ENCODE data around the gene TXNL4A.
A peak's percentile ranks its signal among the peaks of the same experiment; 100 is the strongest.

The TXNL4A gene

GRCh38 chr18:79973517-79973916 is 14.8 kb downstream of the TXNL4A start:
- H3K9me3 ChIP-seq (replicated peaks; ENCODE audit: low read length): no peaks in the 10 kb centered on the region
- H3K4me1 ChIP-seq (ENCODE audit: control insufficient read depth, insufficient read depth, low read length): no peaks in the 10 kb centered on the region
- no peak overlapping the region for H3K4me2 ChIP-seq (ENCODE audit: low read length)
- no peaks in the 10 kb centered on the region for H3K27me3 ChIP-seq (ENCODE audit: control insufficient read depth, insufficient read depth, low read length)
- H3K4me3 ChIP-seq (ENCODE audit: low read length): no peak overlapping the region
- H3K36me3 ChIP-seq (ENCODE audit: insufficient read depth, low read length): peaks cover 67% of the 10 kb centered on the region
- no peak overlapping the region for H3K9ac ChIP-seq (ENCODE audit: low read depth, low read length)

- H3K9me3 ChIP-seq (replicated peaks; ENCODE audit: low read length): no peaks in the 10 kb centered on the region
- no peak overlapping the region for H3K4me2 ChIP-seq (ENCODE audit: low read length)
- H3K36me3 ChIP-seq (ENCODE audit: insufficient read depth, low read length): peaks cover 67% of the 10 kb centered on the region
- no peak overlapping the region for H3K9ac ChIP-seq (ENCODE audit: low read depth, low read length)
- no peak overlapping the region for H3K4me3 ChIP-seq (ENCODE audit: low read length)
- H3K4me1 ChIP-seq (ENCODE audit: control insufficient read depth, insufficient read depth, low read length): no peaks in the 10 kb centered on the region
- H3K27me3 ChIP-seq (ENCODE audit: control insufficient read depth, insufficient read depth, low read length): no peaks in the 10 kb centered on the region
Measured at GRCh38 chr18:79972720-79973119, 15.6 kb downstream of the TXNL4A start.

- H3K4me1 ChIP-seq (ENCODE audit: control insufficient read depth, insufficient read depth, low read length): no peaks in the 10 kb centered on the region
- H3K9me3 ChIP-seq (replicated peaks; ENCODE audit: low read length): no peaks in the 10 kb centered on the region
- H3K36me3 ChIP-seq (ENCODE audit: insufficient read depth, low read length): peaks cover 67% of the 10 kb centered on the region
- no peak overlapping the region for H3K9ac ChIP-seq (ENCODE audit: low read depth, low read length)
- H3K4me3 ChIP-seq (ENCODE audit: low read length): no peak overlapping the region
- no peaks in the 10 kb centered on the region for H3K27me3 ChIP-seq (ENCODE audit: control insufficient read depth, insufficient read depth, low read length)
- H3K4me2 ChIP-seq (ENCODE audit: low read length): no peak overlapping the region
Measured at GRCh38 chr18:79971986-79972385, 16.4 kb downstream of the TXNL4A start.

GRCh38 chr18:79971211-79971952 is 17.0 kb downstream of the TXNL4A start:
- Histone ChIP-seq H3K27me3 (ENCODE audit: control insufficient read depth, insufficient read depth, low read length) (no peaks in the 10 kb centered on the region), H3K9ac (ENCODE audit: low read depth, low read length) (no peak overlapping the region), H3K4me2 (ENCODE audit: low read length) (no peak overlapping the region), H3K9me3 (replicated peaks; ENCODE audit: low read length) (no peaks in the 10 kb centered on the region), H3K4me1 (ENCODE audit: control insufficient read depth, insufficient read depth, low read length) (no peaks in the 10 kb centered on the region), H3K36me3 (ENCODE audit: insufficient read depth, low read length) (peaks cover 66% of the 10 kb centered on the region), H3K4me3 (ENCODE audit: low read length) (no peak overlapping the region)

- Histone ChIP-seq H3K9me3 (replicated peaks; ENCODE audit: low read length) (no peaks in the 10 kb centered on the region), H3K4me3 (ENCODE audit: low read length) (no peak overlapping the region), H3K9ac (ENCODE audit: low read depth, low read length) (no peak overlapping the region), H3K4me1 (ENCODE audit: control insufficient read depth, insufficient read depth, low read length) (peaks cover 2% of the 10 kb centered on the region), H3K36me3 (ENCODE audit: insufficient read depth, low read length) (peaks cover 59% of the 10 kb centered on the region), H3K4me2 (ENCODE audit: low read length) (no peak overlapping the region), H3K27me3 (ENCODE audit: control insufficient read depth, insufficient read depth, low read length) (no peaks in the 10 kb centered on the region)
Measured at GRCh38 chr18:79970419-79971133, 17.8 kb downstream of the TXNL4A start.

GRCh38 chr18:79965119-79965902 is 23.1 kb downstream of the TXNL4A start:
- peaks cover 10% of the 10 kb centered on the region for H3K36me3 ChIP-seq (ENCODE audit: insufficient read depth, low read length)
- H3K9me3 ChIP-seq (replicated peaks; ENCODE audit: low read length): no peaks in the 10 kb centered on the region
- peak overlapping the region; percentile 72 for H3K4me3 ChIP-seq (ENCODE audit: low read length)
- no peaks in the 10 kb centered on the region for H3K27me3 ChIP-seq (ENCODE audit: control insufficient read depth, insufficient read depth, low read length)
- H3K4me1 ChIP-seq (ENCODE audit: control insufficient read depth, insufficient read depth, low read length): peaks cover 33% of the 10 kb centered on the region
- peak overlapping the region; percentile 87 for H3K9ac ChIP-seq (ENCODE audit: low read depth, low read length)
- peak overlapping the region; percentile 92 for H3K4me2 ChIP-seq (ENCODE audit: low read length)

- Histone ChIP-seq H3K36me3 (ENCODE audit: insufficient read depth, low read length) (peaks cover 2% of the 10 kb centered on the region), H3K4me1 (ENCODE audit: control insufficient read depth, insufficient read depth, low read length) (peaks cover 41% of the 10 kb centered on the region), H3K27me3 (ENCODE audit: control insufficient read depth, insufficient read depth, low read length) (no peaks in the 10 kb centered on the region), H3K9me3 (replicated peaks; ENCODE audit: low read length) (no peaks in the 10 kb centered on the region), H3K4me2 (ENCODE audit: low read length) (peak within 1 kb of the TSS; percentile 92), H3K9ac (ENCODE audit: low read depth, low read length) (peak within 1 kb of the TSS; percentile 87), H3K4me3 (ENCODE audit: low read length) (peak within 1 kb of the TSS; percentile 72)
Measured at GRCh38 chr18:79964330-79965118, 23.8 kb downstream of the TXNL4A start, which contains the start of gene HSBP1L1. Gene HSBP1L1 (plus strand): TSS chr18:79964643. CDS start chr18:79964736, 93 bp downstream.

GRCh38 chr18:79963658-79964329 is 24.6 kb downstream of the TXNL4A start:
- peaks cover 41% of the 10 kb centered on the region for H3K4me1 ChIP-seq (ENCODE audit: control insufficient read depth, insufficient read depth, low read length)
- H3K4me3 ChIP-seq (ENCODE audit: low read length): peak overlapping the region; percentile 72
- no peaks in the 10 kb centered on the region for H3K27me3 ChIP-seq (ENCODE audit: control insufficient read depth, insufficient read depth, low read length)
- H3K36me3 ChIP-seq (ENCODE audit: insufficient read depth, low read length): no peaks in the 10 kb centered on the region
- H3K4me2 ChIP-seq (ENCODE audit: low read length): peak overlapping the region; percentile 92
- H3K9me3 ChIP-seq (replicated peaks; ENCODE audit: low read length): no peaks in the 10 kb centered on the region
- H3K9ac ChIP-seq (ENCODE audit: low read depth, low read length): no peak overlapping the region

GRCh38 chr18:79962835-79963657 is 25.3 kb downstream of the TXNL4A start:
- peaks cover 41% of the 10 kb centered on the region for H3K4me1 ChIP-seq (ENCODE audit: control insufficient read depth, insufficient read depth, low read length)
- H3K4me3 ChIP-seq (ENCODE audit: low read length): no peak overlapping the region
- H3K9ac ChIP-seq (ENCODE audit: low read depth, low read length): no peak overlapping the region

GRCh38 chr18:79962311-79962710 is 26.1 kb downstream of the TXNL4A start:
- peaks cover 41% of the 10 kb centered on the region for H3K4me1 ChIP-seq (ENCODE audit: control insufficient read depth, insufficient read depth, low read length)
- H3K4me3 ChIP-seq (ENCODE audit: low read length): no peak overlapping the region
- H3K9me3 ChIP-seq (replicated peaks; ENCODE audit: low read length): no peaks in the 10 kb centered on the region
- no peaks in the 10 kb centered on the region for H3K36me3 ChIP-seq (ENCODE audit: insufficient read depth, low read length)
- no peaks in the 10 kb centered on the region for H3K27me3 ChIP-seq (ENCODE audit: control insufficient read depth, insufficient read depth, low read length)
- H3K9ac ChIP-seq (ENCODE audit: low read depth, low read length): no peak overlapping the region
- no peak overlapping the region for H3K4me2 ChIP-seq (ENCODE audit: low read length)

More at GRCh38 chr18:79962835-79963657, 25.3 kb downstream of the TXNL4A start:
- Histone ChIP-seq H3K4me2 (ENCODE audit: low read length) (no peak overlapping the region), H3K36me3 (ENCODE audit: insufficient read depth, low read length) (no peaks in the 10 kb centered on the region), H3K9me3 (replicated peaks; ENCODE audit: low read length) (no peaks in the 10 kb centered on the region), H3K27me3 (ENCODE audit: control insufficient read depth, insufficient read depth, low read length) (no peaks in the 10 kb centered on the region)
